GM18499 (cell line): ENCODE measurements around the gene NISCH.

Source experiments
- ATAC-seq: cut with Tn5 transposase; IDR thresholded peaks from one replicate; pipeline ENCODE4 v1.9.1; 2021; ENCODE audit warnings: moderate number of reproducible peaks; ENCODE audit not compliant: insufficient read depth, unreplicated experiment

The NISCH gene

DNA sequence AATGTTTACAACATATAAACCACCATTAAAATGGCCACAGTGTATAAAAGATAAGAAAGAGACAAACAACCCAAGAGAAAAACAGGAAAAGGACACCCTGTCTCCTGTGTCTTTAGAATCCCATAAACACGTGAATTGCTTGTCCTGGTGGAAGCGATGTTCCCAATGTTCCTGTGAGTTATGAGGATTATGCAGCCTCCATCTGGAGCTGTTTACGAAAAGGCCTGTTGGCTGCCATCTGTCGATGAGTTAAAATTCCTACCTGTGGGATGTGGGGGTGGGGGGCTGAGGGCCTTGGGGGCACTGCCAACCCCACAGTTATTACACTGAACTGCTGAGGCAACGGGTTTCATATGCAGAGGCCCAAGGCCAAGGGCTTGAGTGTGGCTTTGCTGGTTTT lies 13.6 kb downstream of the NISCH start:
- ATAC-seq, result no peak

DNA sequence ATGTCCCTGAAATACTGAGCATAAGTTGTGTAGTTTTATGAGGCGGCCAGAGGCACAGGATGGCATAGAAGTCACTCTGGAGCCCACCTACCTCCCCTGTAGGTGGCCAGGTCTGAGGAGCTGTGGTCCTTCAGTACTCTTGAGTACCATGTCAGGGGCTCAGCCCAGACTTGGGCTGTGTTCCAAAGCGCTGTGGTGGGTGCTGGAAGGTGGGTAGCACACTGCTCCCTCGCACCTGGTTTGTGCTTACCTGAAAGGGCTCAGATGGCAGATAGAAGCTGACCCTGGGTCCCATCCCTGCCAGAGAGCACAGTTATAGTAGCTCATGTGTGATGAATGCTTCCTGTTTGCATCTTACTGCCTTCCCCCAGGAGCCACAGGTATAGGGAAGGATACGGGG lies 15.5 kb downstream of the NISCH start:
- ATAC-seq, result no peak

DNA sequence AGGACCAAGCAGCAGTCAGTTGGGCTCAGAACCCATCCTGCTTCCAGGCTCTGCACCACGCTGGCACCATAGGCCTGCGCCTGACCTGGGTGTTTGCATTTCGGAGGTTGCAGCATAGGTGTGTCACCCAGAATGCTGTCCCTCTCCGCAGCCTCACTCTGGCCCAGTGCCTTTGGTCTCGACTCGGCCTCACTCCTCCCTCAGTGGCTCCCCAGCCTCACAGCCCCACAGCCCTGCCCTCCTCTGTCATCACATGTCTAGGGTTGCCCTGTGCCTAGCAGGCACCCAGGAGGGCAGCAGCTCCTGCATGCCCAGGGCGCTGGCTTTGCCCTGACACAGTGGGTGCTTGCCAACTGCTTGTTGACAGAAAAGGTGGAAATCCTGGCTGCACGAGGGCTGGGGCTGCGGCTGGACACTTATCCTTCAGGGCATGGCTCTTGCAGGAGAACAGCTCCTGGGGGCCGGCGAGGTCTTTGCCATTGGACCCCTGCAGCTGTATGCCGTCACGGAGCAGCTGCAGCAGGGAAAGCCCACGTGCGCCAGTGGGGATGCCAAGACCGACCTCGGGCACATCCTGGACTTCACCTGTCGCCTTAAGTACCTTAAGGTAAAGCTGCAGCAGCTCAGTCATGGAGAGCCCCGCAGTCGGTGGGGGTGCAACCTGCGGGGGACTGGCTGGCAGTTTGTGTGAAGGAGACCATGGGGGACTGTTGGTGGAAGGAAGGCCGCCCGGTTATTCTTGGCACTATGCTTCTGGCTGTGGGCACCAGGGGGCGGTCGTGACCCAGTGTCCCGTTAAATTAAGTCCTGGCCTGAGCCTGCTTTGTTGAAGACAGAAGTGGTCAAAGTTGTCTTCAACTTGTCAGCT lies 16.2 kb downstream of the NISCH start:
- no peak for ATAC-seq

DNA sequence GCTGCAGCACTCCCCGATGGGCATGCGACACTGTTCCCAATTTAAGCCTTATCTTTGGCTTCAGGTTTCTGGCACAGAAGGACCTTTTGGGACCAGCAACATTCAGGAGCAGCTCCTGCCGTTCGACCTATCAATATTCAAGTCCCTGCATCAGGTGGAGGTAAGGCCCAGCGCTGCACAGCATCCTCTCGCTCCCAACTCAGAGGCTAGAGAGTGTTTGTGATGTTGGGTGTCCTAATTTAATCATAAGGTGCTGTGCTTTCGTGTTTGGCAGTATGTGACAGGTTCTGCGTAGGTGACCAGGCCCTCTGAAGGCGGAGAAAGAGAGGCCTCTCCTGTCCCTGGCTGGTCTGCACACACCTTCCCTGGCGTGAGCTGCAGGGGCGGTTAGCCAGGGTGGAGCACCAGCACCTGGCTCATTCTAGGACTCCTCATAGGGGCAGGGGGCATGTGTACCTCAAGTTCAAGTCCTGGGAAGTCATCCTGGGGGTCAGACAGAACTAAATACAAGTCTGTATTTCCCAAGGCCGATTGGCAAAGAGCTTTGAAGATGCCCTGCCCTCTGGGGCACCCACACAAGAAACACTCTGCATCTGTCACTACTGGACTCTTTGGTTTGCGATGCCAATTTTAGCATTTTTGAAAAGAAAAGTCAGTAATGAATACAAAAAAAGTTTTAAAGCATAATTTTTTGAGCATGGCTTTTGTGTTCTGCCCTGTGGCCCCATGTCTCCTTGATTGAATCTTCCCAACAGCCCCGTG lies 17.0 kb downstream of the NISCH start:
- ATAC-seq, result no peak

DNA sequence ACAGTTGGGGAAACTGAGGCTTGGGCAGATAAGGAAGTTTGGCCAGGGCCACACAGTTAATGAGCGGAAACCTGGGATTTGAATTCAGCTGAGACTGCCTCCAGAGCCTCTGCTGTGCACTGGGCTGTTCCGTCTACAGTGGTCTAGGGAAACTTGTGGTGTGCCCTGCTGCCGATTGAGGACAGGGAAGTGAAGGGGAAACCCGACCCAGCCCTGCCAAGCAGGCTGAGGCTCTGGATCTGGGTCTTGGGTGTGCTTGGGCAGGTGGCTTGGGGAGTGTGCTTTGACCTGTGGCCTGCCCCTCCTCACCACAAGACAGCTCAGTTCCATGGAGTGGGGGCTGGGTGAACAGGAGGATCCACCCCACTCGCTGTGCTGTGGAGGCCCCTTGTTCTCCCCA lies 17.6 kb downstream of the NISCH start:
- ATAC-seq, result no peak

DNA sequence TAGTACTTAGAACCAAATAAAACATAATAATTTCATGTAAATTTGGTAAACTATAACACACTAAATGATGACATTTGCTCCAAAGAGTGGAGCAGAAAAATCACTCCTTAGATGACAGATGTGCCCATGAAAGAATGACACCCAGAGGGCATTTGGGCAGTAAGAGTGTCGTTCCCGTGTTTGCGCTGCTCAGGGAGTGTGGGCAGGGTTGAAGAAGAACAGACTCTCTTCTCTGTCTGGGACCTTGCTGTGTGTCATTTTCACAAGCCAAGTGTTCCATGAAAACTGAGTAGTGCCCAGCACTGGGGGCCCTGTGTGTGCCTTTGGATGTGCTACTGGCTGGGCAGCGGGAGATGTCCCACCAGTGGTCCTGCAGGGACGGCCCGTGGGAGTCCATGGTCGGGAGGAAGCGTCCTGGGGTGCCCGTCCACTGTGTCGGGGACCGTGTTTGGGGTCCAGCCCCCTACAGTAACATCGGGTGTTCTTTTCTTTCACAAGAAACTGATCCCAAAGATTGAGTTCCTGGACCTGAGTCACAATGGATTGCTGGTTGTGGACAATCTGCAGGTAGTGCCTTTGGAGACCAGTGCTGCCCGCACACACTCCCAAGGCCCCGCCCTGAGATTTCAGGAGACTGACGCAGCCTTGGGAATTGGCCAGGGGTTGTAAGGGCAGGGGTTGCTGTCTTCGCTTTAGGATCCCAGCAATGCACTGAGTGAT lies 21.8 kb downstream of the NISCH start:
- no peak for ATAC-seq

DNA sequence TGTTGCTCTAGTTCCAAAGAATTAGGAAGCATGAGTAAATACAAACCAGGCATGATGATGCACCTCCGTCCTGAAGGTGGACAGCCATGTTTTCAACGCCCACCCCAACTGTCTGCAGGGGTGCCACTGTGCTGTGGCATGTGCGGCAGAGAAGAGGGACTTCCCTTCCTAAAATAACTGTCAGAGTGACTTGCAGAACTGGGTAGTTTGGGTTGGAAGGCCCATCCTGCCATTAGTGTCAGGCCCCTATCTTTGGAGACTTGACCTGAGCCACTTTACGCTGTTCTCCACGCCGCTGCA lies 22.3 kb downstream of the NISCH start:
- no peak for ATAC-seq

DNA sequence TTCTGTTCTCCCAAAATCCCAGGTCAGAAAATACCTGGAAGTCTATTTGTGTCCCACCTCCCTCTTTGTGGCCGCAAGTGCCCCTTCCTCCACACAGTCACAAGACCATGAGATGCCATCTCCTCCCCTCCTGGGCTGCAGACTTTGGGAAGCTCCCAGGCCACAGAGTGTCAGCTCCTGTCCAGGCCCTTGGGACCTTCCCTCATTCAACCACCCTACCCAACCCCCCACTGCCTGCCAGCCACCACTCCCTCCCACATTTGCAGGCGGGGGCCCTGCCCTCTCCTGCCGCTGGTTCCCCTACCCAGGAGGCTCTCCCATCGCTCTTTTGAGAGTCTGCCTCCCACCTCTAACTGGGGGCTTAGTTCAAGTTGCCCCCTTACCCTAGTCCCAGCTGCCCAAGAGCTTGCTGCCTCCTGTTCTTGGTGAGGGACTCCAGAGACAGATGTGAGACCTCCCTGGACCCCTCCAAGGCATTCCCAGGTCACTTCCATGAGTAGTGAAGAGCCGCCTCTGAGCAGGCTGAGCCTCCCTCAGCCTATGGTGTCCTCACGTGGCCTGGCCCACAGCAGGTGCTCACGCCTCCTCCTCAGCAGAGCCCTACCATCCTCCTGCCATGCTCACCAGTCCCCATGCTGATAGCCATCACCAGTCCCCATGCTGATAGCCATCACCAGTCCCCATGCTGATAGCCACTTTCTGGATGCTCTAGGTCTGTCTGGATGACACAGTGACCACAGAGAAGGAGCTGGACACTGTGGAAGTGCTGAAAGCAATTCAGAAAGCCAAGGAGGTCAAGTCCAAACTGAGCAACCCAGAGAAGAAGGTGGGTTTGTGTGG lies 23.9 kb downstream of the NISCH start:
- ATAC-seq, result no peak

DNA sequence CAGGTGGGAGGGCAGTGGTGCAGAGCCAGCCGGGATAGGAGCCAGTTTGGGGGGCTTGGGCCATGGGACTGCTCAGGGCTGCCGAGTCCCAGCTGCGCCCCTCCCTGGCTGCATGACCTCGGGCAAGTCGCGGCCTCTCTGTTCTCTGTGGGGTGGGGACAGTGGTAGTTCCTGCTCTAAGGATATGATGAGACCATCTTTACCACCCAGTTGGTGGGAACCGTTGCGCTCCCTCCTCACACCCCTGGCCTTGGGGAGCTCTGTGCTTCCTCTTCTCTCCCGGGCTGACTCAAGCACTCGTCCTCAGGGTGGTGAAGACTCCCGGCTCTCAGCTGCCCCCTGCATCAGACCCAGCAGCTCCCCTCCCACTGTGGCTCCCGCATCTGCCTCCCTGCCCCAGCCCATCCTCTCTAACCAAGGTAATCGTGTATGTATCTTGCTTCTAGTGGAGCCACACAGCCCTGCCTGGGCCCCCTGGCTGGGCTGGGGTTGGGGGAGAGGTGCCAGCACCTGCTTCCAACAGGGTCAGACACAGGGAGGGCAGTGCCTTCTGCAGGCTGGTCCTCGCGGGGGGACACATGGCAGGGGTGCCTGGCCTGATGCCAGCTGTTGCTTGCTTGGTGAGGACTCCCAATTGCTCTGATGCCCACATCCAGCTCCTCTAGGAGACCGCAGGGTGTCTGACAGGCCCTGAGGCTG lies 24.6 kb downstream of the NISCH start:
- ATAC-seq, result no peak

DNA sequence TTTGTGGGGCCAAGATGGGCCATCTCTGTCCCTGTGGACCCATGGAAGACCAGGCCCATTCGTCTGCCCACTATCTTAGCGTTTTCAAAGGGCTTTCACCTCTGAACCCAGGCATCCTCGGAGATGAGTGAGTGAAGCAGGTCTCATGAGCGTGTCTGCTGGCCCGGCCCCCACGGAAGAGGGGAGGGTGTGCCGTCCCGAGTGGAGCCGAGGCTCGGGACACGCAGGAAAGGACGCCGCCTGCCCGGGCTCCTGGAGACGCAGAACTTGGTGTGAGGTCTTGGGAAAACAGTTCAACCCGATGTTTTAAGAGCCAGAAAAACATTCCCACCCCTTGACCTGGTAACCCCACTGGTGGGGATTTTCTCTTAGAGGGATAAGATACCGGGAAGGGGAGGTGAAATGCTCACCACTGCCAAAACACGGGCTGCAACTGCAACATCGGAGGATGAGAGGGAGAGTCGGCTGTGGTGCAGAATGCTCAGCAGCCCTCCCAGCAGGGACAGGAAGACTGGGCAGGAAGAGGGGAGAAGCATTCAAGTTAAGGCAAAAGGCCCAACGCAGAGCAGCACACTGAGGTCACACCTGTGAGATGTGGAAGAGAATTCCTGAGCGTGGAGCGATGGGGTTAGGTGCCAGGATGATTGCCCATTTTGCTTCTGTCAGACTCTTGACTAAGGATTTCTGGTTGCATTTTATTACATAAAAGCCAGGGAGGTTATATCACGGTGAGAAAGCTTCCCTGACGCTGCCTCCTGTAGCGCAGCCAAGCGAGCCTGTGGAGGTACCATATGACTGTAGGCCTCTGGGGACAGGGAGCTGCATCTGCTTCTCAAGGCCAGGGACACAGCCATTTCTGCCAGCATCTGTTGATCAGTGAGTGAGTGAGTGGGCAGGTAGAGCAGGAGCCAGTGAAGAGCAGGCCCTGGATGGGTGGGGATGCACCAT lies 25.6 kb downstream of the NISCH start:
- no peak for ATAC-seq

DNA sequence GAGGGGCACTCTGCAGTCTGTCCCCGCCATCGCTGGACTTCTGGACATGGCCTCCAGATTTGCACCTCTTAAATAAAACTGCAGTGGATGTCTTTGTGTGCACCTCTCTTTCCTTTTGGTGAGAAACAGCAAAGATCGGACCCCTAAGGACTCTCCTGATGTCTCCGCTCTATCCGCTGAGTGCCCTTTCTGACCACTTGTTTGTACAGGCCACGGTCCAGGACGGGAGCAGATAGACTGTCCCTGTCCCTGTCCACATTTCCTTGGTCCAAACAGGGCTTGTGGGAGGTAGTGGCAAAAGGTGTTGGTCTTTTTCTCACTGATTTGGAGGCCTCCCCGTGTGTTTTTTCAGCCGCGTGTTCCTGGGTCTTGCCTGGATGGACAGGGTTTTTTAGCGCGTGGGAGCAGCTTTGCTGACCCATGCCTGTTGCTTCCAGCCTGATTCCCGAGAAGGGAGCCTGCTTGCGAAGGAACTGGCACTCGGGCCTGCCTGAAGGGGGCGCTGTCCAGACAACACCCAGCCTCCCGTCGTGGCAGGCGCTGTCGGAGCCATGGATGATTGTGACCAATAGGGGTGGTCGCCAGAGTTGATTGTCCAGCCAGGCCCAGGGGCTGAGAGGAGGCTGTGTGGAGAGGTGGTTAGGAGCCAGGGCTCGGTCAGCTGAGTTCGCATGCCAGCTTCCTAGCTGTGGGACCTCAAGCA lies 26.6 kb downstream of the NISCH start:
- no peak for ATAC-seq

DNA sequence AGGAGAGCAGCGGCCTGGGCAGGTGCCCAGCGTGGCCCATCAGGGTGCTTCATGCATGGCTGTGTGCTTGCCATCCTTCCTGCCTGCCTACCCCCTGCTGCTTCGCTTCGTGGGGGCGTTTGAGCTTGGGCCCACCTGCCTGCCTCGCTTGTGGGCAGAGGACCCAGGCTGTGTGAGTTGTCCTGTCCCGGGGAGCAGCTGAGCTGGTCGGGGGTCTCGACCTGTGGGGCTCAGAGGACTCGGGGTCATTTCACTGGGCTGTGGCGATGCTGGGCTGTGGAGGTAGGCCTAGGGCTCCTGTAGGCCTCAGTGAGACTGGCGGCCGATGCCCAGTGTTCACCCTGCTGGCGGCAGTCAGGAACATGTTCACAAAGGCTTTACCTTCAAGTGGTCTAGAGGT lies 27.7 kb downstream of the NISCH start:
- no peak for ATAC-seq

DNA sequence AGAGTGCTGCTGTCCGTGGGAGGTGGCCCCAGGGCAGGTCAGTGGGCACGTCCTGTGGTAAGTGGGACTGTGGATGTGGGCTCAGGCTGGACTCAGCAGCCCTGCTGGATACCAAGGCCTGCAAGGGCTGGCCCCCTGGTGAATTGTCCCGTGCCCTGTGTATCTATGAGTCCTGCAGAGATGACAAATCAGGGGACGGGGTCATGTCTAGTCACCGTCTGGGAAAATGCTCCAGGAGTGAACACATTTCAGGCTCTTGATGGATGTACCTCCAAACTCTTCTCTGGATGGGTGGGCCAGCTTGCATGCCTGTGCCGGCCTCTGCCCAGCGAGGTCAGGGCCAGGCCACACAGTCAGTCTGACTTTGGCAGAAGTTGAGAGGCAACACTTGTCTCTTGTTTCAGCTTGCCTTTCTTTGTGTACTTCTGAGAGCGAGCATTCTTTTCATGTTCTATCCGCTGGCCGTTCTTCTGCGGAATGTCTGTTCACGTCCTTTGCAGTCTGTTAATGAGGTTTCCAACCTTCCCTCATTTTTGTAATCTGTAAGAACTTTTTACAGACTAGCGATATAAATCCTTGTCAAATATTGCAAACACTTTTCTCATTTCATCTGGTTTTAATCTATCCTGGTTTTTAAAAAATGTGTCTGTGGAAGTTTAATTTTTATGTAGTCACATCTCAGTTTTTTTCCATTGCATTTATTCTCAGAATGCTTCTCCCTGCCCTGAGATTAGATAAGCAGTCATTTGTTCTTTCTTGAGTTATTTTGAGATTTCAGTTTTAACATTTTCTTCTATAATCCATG lies 28.4 kb downstream of the NISCH start:
- ATAC-seq, result no peak

DNA sequence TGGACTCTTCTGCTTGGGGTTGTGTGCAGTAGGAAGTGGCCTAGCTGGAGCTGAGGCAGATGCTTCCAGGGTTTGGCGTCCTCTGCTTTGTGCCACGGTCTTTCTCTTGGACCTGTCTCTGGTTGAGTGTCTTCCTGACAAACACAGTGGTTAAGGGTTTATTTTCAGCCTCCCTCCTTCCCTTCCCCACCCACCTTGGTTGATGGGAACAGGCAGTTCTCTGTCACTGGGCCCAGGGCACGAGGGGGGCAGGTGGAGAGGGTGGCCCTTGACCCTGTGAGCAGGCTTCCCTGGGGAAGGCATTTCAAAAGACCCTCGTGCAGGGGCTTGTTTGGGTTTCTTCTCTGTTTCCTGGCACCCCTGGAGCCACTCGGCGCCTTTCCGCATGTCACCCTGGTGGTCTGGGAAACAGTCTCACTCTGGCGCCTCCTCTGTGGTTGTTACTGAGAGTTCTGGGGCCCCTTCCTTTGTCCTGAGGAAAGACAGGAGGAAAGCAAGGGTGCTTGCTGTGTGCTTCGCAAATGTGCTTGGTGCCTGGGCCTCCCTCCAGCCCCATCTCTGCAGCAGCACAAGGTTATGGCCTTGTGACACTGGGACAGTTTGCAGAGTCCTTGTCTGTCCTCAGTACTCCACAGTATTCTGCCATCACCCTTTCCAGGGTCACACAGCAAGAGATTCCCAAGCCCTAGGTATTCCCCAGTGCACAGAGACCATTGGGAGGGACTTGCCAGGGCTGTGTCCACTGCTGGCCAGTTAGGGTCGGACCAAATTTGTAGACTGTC lies 29.5 kb downstream of the NISCH start:
- ATAC-seq, result no peak

DNA sequence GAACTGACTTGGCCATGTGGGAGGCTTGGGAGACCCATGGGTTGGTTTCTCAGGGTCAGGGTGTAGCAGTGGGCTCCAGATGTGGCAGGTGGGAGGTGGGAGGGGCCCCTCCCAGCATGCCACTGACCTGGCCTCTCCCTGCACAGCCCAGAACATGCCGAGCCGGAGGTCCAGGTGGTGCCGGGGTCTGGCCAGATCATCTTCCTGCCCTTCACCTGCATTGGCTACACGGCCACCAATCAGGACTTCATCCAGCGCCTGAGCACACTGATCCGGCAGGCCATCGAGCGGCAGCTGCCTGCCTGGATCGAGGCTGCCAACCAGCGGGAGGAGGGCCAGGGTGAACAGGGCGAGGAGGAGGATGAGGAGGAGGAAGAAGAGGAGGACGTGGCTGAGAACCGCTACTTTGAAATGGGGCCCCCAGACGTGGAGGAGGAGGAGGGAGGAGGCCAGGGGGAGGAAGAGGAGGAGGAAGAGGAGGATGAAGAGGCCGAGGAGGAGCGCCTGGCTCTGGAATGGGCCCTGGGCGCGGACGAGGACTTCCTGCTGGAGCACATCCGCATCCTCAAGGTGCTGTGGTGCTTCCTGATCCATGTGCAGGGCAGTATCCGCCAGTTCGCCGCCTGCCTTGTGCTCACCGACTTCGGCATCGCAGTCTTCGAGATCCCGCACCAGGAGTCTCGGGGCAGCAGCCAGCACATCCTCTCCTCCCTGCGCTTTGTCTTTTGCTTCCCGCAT lies 31.8 kb downstream of the NISCH start:
- no peak for ATAC-seq
